Retinal pigment epithelial cell (primary cell): ENCODE data around the gene PSMA7.

Experiments
- DNase-seq: peaks from one replicate; pipeline ENCODE4 v3.0.0-alpha.2; 2010; ENCODE audit warnings: low read depth
- H3K4me3 ChIP-seq: 2 replicates; pipeline ENCODE4 v1.5.1; 2011; ENCODE audit warnings: mild to moderate bottlenecking, low read length, control low read depth, moderate library complexity
- CTCF ChIP-seq: conservative IDR thresholded peaks from 2 replicates; pipeline ENCODE4 v1.5.1; 2011; ENCODE audit warnings: low read depth, low read length, control low read depth, inconsistent platforms

PSMA7 gene

GRCh38 chr20:62129731-62130531, 13.3 kb downstream of the PSMA7 start:
- DNase-seq: no peak
- no peak for TF ChIP-seq CTCF
- no peak overlapping the region for H3K4me3 ChIP-seq

- no peak overlapping the region for H3K4me3 ChIP-seq
- no peak for TF ChIP-seq CTCF
Observed at GRCh38 chr20:62128502-62128901, 14.7 kb downstream of the PSMA7 start.

GRCh38 chr20:62127799-62128198, 15.4 kb downstream of the PSMA7 start:
- no peak overlapping the region for H3K4me3 ChIP-seq
- no peak for DNase-seq
- no peak for TF ChIP-seq CTCF

More at GRCh38 chr20:62128502-62128901, 14.7 kb downstream of the PSMA7 start:
- DNase-seq: no peak

GRCh38 chr20:62126141-62126540, 17.1 kb downstream of the PSMA7 start:
- TF ChIP-seq CTCF: no peak
- DNase-seq: no peak
- no peak overlapping the region for H3K4me3 ChIP-seq

GRCh38 chr20:62123450-62124118, 19.6 kb downstream of the PSMA7 start:
- TF ChIP-seq CTCF: peak; percentile 33
- no peak for DNase-seq
- peak overlapping the region; percentile 73 for H3K4me3 ChIP-seq

GRCh38 chr20:62122654-62123449, 20.3 kb downstream of the PSMA7 start:
- H3K4me3 ChIP-seq: peak overlapping the region; percentile 73
- TF ChIP-seq CTCF: no peak
- no peak for DNase-seq
